RWPE2 (cell line): ENCODE measurements around the gene PSMD8.

Source experiments
- ATAC-seq: fragments of 200-7000 bp; cut with Tn5 transposase; 3 replicates; pipeline ENCODE4 v1.9.1; 2021; ENCODE audit warnings: low read depth
- DNase-seq: peaks from one replicate; pipeline ENCODE4 v3.0.0-alpha.2; 2020; ENCODE audit warnings: low spot score
- H3K27ac ChIP-seq: fragments of 450-650 bp; 2 replicates; pipeline ENCODE4 v1.5.1; 2017; ENCODE audit warnings: mild to moderate bottlenecking; ENCODE audit not compliant: poor library complexity, severe bottlenecking
- H3K27me3 ChIP-seq: fragments of 250-450 bp; sonication (Bioruptor Pico); 2 replicates; pipeline ENCODE4 v1.5.1; 2021; ENCODE audit warnings: mild to moderate bottlenecking, moderate library complexity; ENCODE audit not compliant: insufficient read depth, poor library complexity, severe bottlenecking
- H3K36me3 ChIP-seq: fragments of 250-450 bp; sonication (Bioruptor Pico); 2 replicates; pipeline ENCODE4 v1.5.1; 2020; ENCODE audit warnings: low read depth, mild to moderate bottlenecking, moderate library complexity
- H3K4me1 ChIP-seq: fragments of 250-450 bp; sonication (Bioruptor Pico); 2 replicates; pipeline ENCODE4 v1.5.1; 2021; ENCODE audit warnings: mild to moderate bottlenecking, moderate library complexity; ENCODE audit not compliant: insufficient read depth, poor library complexity, severe bottlenecking
- H3K4me3 ChIP-seq: fragments of 250-450 bp; sonication (Bioruptor Pico); 2 replicates; pipeline ENCODE4 v1.5.1; 2021; ENCODE audit warnings: mild to moderate bottlenecking, moderate library complexity; ENCODE audit not compliant: severe bottlenecking
- H3K9me3 ChIP-seq: fragments of 250-450 bp; sonication (Bioruptor Pico); 2 replicates; pipeline ENCODE4 v1.5.1; 2021; ENCODE audit warnings: mild to moderate bottlenecking, moderate library complexity; ENCODE audit not compliant: severe bottlenecking
- CTCF ChIP-seq: fragments of 450-650 bp; IDR thresholded peaks from one replicate; pipeline ENCODE4 v1.5.1; 2017; ENCODE audit warnings: mild to moderate bottlenecking, moderate library complexity; ENCODE audit not compliant: poor library complexity, severe bottlenecking

PSMD8 gene

GRCh38 chr19:38417544-38418506, 43.5 kb downstream of the PSMD8 start:
- ATAC-seq (peak; percentile 72), DNase-seq (no peak)
- Histone ChIP-seq H3K4me1 (no peaks in the 10 kb centered on the region), H3K9me3 (no peaks in the 10 kb centered on the region), H3K27me3 (no peaks in the 10 kb centered on the region), H3K27ac (no peak overlapping the region), H3K4me3 (peak overlapping the region; percentile 24), H3K36me3 (no peaks in the 10 kb centered on the region)
- no peak for TF ChIP-seq CTCF

GRCh38 chr19:38420935-38421334, 46.6 kb downstream of the PSMD8 start:
- no peak for TF ChIP-seq CTCF
- Histone ChIP-seq H3K4me1 (no peaks in the 10 kb centered on the region), H3K9me3 (no peaks in the 10 kb centered on the region), H3K27ac (no peak overlapping the region), H3K4me3 (no peak overlapping the region), H3K36me3 (no peaks in the 10 kb centered on the region), H3K27me3 (no peaks in the 10 kb centered on the region)
- ATAC-seq = no peak
- DNase-seq = no peak

GRCh38 chr19:38421856-38422255, 47.5 kb downstream of the PSMD8 start:
- H3K27ac ChIP-seq = no peak overlapping the region
- H3K4me3 ChIP-seq = no peak overlapping the region
- H3K27me3 ChIP-seq = no peaks in the 10 kb centered on the region
- no peaks in the 10 kb centered on the region for H3K9me3 ChIP-seq
- no peaks in the 10 kb centered on the region for H3K4me1 ChIP-seq
- ATAC-seq (no peak), DNase-seq (no peak)
- H3K36me3 ChIP-seq = no peaks in the 10 kb centered on the region
- TF ChIP-seq CTCF = no peak

GRCh38 chr19:38422438-38422837, 48.1 kb downstream of the PSMD8 start:
- Histone ChIP-seq H3K27ac (no peak overlapping the region), H3K4me1 (no peaks in the 10 kb centered on the region), H3K27me3 (no peaks in the 10 kb centered on the region), H3K36me3 (no peaks in the 10 kb centered on the region), H3K4me3 (no peak overlapping the region), H3K9me3 (no peaks in the 10 kb centered on the region)
- TF ChIP-seq CTCF = no peak
- DNase-seq = no peak
- no peak for ATAC-seq

- ATAC-seq (no peak), DNase-seq (no peak)
- no peaks in the 10 kb centered on the region for H3K4me1 ChIP-seq
- no peak overlapping the region for H3K4me3 ChIP-seq
- no peaks in the 10 kb centered on the region for H3K36me3 ChIP-seq
- no peaks in the 10 kb centered on the region for H3K27me3 ChIP-seq
- no peak for TF ChIP-seq CTCF
- H3K9me3 ChIP-seq = no peaks in the 10 kb centered on the region
- no peak overlapping the region for H3K27ac ChIP-seq
Measured at GRCh38 chr19:38424272-38424671, 49.9 kb downstream of the PSMD8 start.
